Hepatocyte (in vitro differentiated cells): ENCODE results near the gene ROBO1. TPM values are rescaled to one million over a fixed set of nuclear protein-coding genes. Genes with fewer than 3 reads are reported as not detected.

ENCODE experiments used
- DNase-seq: peaks from one replicate; pipeline ENCODE4 v3.0.0-alpha.2; 2016; ENCODE audit warnings: low spot score
- H2AFZ ChIP-seq: fragments of 200-600 bp; sonication (generic); 2 replicates; pipeline ENCODE4 v1.6.0; 2016; ENCODE audit warnings: antibody characterized with exemption, mild to moderate bottlenecking
- H3K27ac ChIP-seq: fragments of 200-600 bp; sonication (generic); 2 replicates; pipeline ENCODE4 v1.5.1; 2016; ENCODE audit warnings: mild to moderate bottlenecking
- H3K27me3 ChIP-seq: fragments of 200-600 bp; sonication (generic); 2 replicates; pipeline ENCODE4 v1.6.1; 2016
- H3K36me3 ChIP-seq: fragments of 200-600 bp; sonication (generic); replicated peaks from 2 replicates; pipeline ENCODE4 v1.5.1; 2016; ENCODE audit warnings: low read depth; ENCODE audit not compliant: insufficient read depth
- H3K4me1 ChIP-seq: fragments of 200-600 bp; sonication (generic); 2 replicates; pipeline ENCODE4 v1.5.1; 2016; ENCODE audit warnings: mild to moderate bottlenecking, moderate library complexity; ENCODE audit not compliant: insufficient read depth
- H3K4me2 ChIP-seq: fragments of 200-600 bp; sonication (generic); 2 replicates; pipeline ENCODE4 v1.6.0; 2016
- H3K4me3 ChIP-seq: fragments of 200-600 bp; sonication (generic); 2 replicates; pipeline ENCODE4 v1.5.1; 2016; ENCODE audit warnings: mild to moderate bottlenecking
- H3K79me2 ChIP-seq: fragments of 200-600 bp; sonication (generic); 2 replicates; pipeline ENCODE4 v1.6.0; 2017; ENCODE audit warnings: mild to moderate bottlenecking
- H3K9me2 ChIP-seq: fragments of 200-600 bp; sonication (generic); replicated peaks from 2 replicates; pipeline ENCODE4 v1.6.0; 2017; ENCODE audit warnings: mild to moderate bottlenecking; ENCODE audit not compliant: insufficient read depth
- H3K9me3 ChIP-seq: fragments of 200-600 bp; sonication (generic); 2 replicates; pipeline ENCODE4 v1.5.1; 2016; ENCODE audit warnings: low read depth, mild to moderate bottlenecking
- H4K20me1 ChIP-seq: fragments of 200-600 bp; sonication (generic); 2 replicates; pipeline ENCODE4 v1.6.0; 2016; ENCODE audit warnings: mild to moderate bottlenecking; ENCODE audit not compliant: insufficient read depth, poor library complexity, severe bottlenecking
- EZH2 ChIP-seq: fragments of 200-600 bp; sonication (generic); IDR thresholded peaks from 2 replicates; pipeline ENCODE4 v1.6.1; 2016; ENCODE audit warnings: antibody characterized with exemption, mild to moderate bottlenecking, borderline replicate concordance
- EZH2phosphoT487 ChIP-seq: fragments of 200-600 bp; sonication (generic); IDR thresholded peaks from one replicate; pipeline ENCODE4 v1.6.1; 2018; ENCODE audit warnings: antibody characterized with exemption, mild to moderate bottlenecking, low read depth, moderate library complexity; ENCODE audit not compliant: unreplicated experiment, severe bottlenecking
- WGBS: methylation state at CpG from one replicate; pipeline ENCODE4 v1.1.6; 2016; ENCODE audit warnings: low lambda C conversion rate; ENCODE audit errors: missing lambda C conversion rate; 5-methylcytosine and 5-hydroxymethylcytosine counted together
- polyA plus RNA-seq: library from polyadenylated mRNA; unstranded; fragments of >200 nt; fragmentation: Nextera tagmentation; extraction: Ambion mirVana; gene quantifications from 2 replicates; pipeline ENCODE4 v1.2.1, GENCODE V29; 2016
- total RNA-seq: library from RNA; depleted of rRNA; stranded (reverse); fragments of >200 nt; gene quantifications from 2 replicates; pipeline ENCODE4 v1.2.3, GENCODE V29; 2014
- TF ChIP-seq, protein P1 (sequence below): fragments of 200-600 bp; sonication (generic); IDR thresholded peaks from 2 replicates; pipeline ENCODE4 v1.5.1; 2016; ENCODE audit warnings: antibody characterized with exemption, mild to moderate bottlenecking; ENCODE audit not compliant: poor library complexity

ROBO1 gene
- total and polyA plus RNA-seq, 2 experiments from 2014 or later: 13.6 to 44.3 TPM

DNA sequence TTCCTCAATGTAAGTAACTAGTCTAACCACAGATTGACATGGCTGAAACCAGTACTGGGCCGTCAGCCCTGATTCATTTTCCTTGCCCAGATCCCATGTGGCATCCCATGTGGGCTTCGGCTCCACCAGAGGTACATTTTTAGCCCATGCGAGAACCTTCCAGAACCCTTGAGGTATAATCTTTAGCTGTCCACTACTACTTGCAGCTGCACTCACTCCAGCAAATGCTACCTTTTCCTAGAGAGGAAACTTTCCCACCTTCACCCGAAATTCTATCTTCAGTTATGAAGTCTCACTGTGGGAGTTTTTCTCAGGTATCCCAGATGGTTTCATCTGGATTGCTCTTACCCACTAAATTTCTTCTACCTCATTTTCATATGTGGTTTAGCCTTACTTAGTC is 907.2 kb downstream of the ROBO1 start:
- no peak overlapping the region for H3K27ac ChIP-seq
- H3K4me3 ChIP-seq: no peak overlapping the region
- 92% methylated on average over 4 of the region's 4 CpGs for WGBS
- no peaks in the 10 kb centered on the region for H3K9me2 ChIP-seq
- no peak for TF ChIP-seq EZH2
- TF ChIP-seq, protein P1, sequence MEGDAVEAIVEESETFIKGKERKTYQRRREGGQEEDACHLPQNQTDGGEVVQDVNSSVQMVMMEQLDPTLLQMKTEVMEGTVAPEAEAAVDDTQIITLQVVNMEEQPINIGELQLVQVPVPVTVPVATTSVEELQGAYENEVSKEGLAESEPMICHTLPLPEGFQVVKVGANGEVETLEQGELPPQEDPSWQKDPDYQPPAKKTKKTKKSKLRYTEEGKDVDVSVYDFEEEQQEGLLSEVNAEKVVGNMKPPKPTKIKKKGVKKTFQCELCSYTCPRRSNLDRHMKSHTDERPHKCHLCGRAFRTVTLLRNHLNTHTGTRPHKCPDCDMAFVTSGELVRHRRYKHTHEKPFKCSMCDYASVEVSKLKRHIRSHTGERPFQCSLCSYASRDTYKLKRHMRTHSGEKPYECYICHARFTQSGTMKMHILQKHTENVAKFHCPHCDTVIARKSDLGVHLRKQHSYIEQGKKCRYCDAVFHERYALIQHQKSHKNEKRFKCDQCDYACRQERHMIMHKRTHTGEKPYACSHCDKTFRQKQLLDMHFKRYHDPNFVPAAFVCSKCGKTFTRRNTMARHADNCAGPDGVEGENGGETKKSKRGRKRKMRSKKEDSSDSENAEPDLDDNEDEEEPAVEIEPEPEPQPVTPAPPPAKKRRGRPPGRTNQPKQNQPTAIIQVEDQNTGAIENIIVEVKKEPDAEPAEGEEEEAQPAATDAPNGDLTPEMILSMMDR: no peak
- no peak for TF ChIP-seq EZH2phosphoT487
- no peak for DNase-seq
- no peaks in the 10 kb centered on the region for H3K36me3 ChIP-seq
- no peaks in the 10 kb centered on the region for H4K20me1 ChIP-seq
- no peaks in the 10 kb centered on the region for H3K9me3 ChIP-seq
- H2AFZ ChIP-seq: no peak overlapping the region
- no peak overlapping the region for H3K4me2 ChIP-seq
- H3K79me2 ChIP-seq: peaks cover 2% of the 10 kb centered on the region
- no peaks in the 10 kb centered on the region for H3K4me1 ChIP-seq
- no peaks in the 10 kb centered on the region for H3K27me3 ChIP-seq

DNA sequence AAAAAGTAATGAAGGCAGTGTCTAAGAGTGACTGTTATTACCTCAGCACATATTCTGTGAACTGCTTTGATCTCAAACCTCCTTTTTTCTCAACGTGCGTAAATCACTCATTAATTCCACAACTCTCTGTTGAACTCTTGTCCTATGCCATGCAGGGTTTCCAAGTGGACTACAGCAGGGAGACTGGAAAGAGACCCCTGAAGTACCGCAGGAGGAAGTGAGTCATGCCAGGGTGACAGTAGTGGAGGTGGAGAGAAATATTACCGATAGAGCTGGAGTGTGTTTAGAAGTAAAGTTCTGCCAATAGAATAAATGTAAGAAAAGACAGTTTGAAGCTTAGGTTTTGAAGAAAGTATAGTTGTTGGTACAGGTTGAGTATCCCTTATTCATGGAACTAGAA is 908.9 kb downstream of the ROBO1 start:
- H3K9me2 ChIP-seq: no peaks in the 10 kb centered on the region
- H3K27me3 ChIP-seq: no peaks in the 10 kb centered on the region
- H3K27ac ChIP-seq: no peak overlapping the region
- no peak overlapping the region for H2AFZ ChIP-seq
- WGBS: 83% methylated on average over 4 of the region's 4 CpGs
- peaks cover 6% of the 10 kb centered on the region for H3K79me2 ChIP-seq
- H3K4me1 ChIP-seq: no peaks in the 10 kb centered on the region
- DNase-seq: no peak
- H3K9me3 ChIP-seq: no peaks in the 10 kb centered on the region
- no peaks in the 10 kb centered on the region for H3K36me3 ChIP-seq
- H4K20me1 ChIP-seq: no peaks in the 10 kb centered on the region
- TF ChIP-seq EZH2: no peak
- TF ChIP-seq EZH2phosphoT487: no peak
- TF ChIP-seq, protein P1: no peak
- H3K4me2 ChIP-seq: no peak overlapping the region
- no peak overlapping the region for H3K4me3 ChIP-seq

DNA sequence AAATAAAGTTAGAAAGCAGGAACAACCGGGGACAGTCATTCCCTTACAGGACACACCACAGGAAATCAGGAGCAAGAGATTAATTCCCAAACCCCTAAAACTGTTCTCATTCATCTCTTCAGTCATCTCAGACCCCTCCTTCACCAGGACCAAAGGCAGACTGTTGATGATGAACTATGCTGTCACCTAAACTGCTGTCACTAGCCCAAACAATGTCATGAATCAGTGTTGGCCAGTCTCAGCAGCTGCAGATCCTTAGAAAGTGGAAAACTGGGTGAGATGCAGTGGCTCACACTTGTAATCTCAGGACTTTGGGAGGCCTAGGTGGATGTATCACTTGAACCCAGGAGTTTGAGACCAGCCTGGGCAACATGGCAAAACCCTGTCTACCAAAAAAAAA is 909.6 kb downstream of the ROBO1 start:
- H3K4me3 ChIP-seq: no peak overlapping the region
- TF ChIP-seq, protein P1: no peak
- TF ChIP-seq EZH2 (no peak), EZH2phosphoT487 (no peak)
- no peaks in the 10 kb centered on the region for H3K36me3 ChIP-seq
- no peak overlapping the region for H3K27ac ChIP-seq
- peaks cover 7% of the 10 kb centered on the region for H3K79me2 ChIP-seq
- H3K4me2 ChIP-seq: no peak overlapping the region
- no peak for DNase-seq
- WGBS: 38% methylated on average over 1 of the region's 1 CpG
- no peaks in the 10 kb centered on the region for H4K20me1 ChIP-seq
- no peak overlapping the region for H2AFZ ChIP-seq
- no peaks in the 10 kb centered on the region for H3K27me3 ChIP-seq
- H3K9me2 ChIP-seq: no peaks in the 10 kb centered on the region
- no peaks in the 10 kb centered on the region for H3K4me1 ChIP-seq
- H3K9me3 ChIP-seq: no peaks in the 10 kb centered on the region
